GM18951 (cell line): ENCODE measurements around the gene TCF7L2.

Experiments
- POLR2A ChIP-seq: IDR thresholded peaks from 4 replicates; pipeline ENCODE4 v1.6.1; 2011; ENCODE audit warnings: mild to moderate bottlenecking; ENCODE audit not compliant: insufficient read length, insufficient read depth; ENCODE audit errors: extremely low read depth
- in situ Hi-C: fragments of 300-500 bp; cut with MboI; formaldehyde crosslinking; loops from one replicate; pipeline ENCODE4 v1.12.0; 2022; ENCODE audit warnings: low sequenced_read_pairs, mixed read lengths, inconsistent platforms; ENCODE audit not compliant: unreplicated experiment

Gene TCF7L2

GRCh38 chr10:112983444-112984056 lies 33.5 kb downstream of the TCF7L2 start:
- in situ Hi-C loops, result no loop called here
- TF ChIP-seq POLR2A, result no peak

GRCh38 chr10:112984756-112985155 lies 34.7 kb downstream of the TCF7L2 start:
- no peak for TF ChIP-seq POLR2A
- in situ Hi-C loops, result no loop called here

GRCh38 chr10:112985690-112986543 lies 35.9 kb downstream of the TCF7L2 start:
- in situ Hi-C loops, result no loop called here
- no peak for TF ChIP-seq POLR2A

- in situ Hi-C loops, result no loop called here
- no peak for TF ChIP-seq POLR2A
Measured at GRCh38 chr10:112986544-112987190, 36.6 kb downstream of the TCF7L2 start.

- in situ Hi-C loops, result no loop called here
- TF ChIP-seq POLR2A, result no peak
Measured at GRCh38 chr10:112988839-112989406, 38.9 kb downstream of the TCF7L2 start.

- in situ Hi-C loops, result no loop called here
- TF ChIP-seq POLR2A, result no peak
Measured at GRCh38 chr10:112989826-112990225, 39.8 kb downstream of the TCF7L2 start.

- in situ Hi-C loops, result no loop called here
Measured at GRCh38 chr10:112990271-112990670, 40.2 kb downstream of the TCF7L2 start.

GRCh38 chr10:112991888-112992491 lies 41.9 kb downstream of the TCF7L2 start:
- in situ Hi-C loops, result no loop called here
- TF ChIP-seq POLR2A, result no peak

More at GRCh38 chr10:112990271-112990670, 40.2 kb downstream of the TCF7L2 start:
- TF ChIP-seq POLR2A, result no peak

- TF ChIP-seq POLR2A, result no peak
- in situ Hi-C loops, result no loop called here
Measured at GRCh38 chr10:112996462-112996861, 46.4 kb downstream of the TCF7L2 start.

- in situ Hi-C loops, result no loop called here
- TF ChIP-seq POLR2A, result no peak
Measured at GRCh38 chr10:112999102-112999501, 49.1 kb downstream of the TCF7L2 start.

GRCh38 chr10:113000442-113000841 lies 50.4 kb downstream of the TCF7L2 start:
- in situ Hi-C loops, result no loop called here

GRCh38 chr10:113000876-113001598 lies 51.0 kb downstream of the TCF7L2 start:
- no peak for TF ChIP-seq POLR2A
- in situ Hi-C loops, result no loop called here

More at GRCh38 chr10:113000442-113000841, 50.4 kb downstream of the TCF7L2 start:
- TF ChIP-seq POLR2A, result no peak
